Endodermal cell (in vitro differentiated cells): ENCODE results near the gene GET4. TPM values are rescaled to one million over a fixed set of nuclear protein-coding genes. Genes with fewer than 3 reads are reported as not detected.

Experiments used
- DNase-seq: peaks from one replicate; pipeline ENCODE4 v3.0.0-alpha.2; 2017
- H3K27ac ChIP-seq: 2 replicates; pipeline ENCODE4 v1.5.1; 2013; ENCODE audit warnings: mild to moderate bottlenecking, low read depth, low read length, moderate library complexity
- H3K27me3 ChIP-seq: 2 replicates; pipeline ENCODE4 v1.6.1; 2013; ENCODE audit warnings: mild to moderate bottlenecking, low read length, moderate library complexity; ENCODE audit not compliant: insufficient read depth, control insufficient read depth, poor library complexity, severe bottlenecking
- H3K36me3 ChIP-seq: 2 replicates; pipeline ENCODE4 v1.7.0; 2013; ENCODE audit warnings: mild to moderate bottlenecking, low read length, moderate library complexity; ENCODE audit not compliant: control insufficient read depth, insufficient read depth
- H3K4me1 ChIP-seq: one replicate; pipeline ENCODE4 v1.7.0; 2013; ENCODE audit warnings: low read length; ENCODE audit not compliant: control insufficient read depth, insufficient read depth
- H3K4me3 ChIP-seq: 2 replicates; pipeline ENCODE4 v1.5.1; 2013; ENCODE audit warnings: mild to moderate bottlenecking, low read length, moderate library complexity
- H3K9ac ChIP-seq: 2 replicates; pipeline ENCODE4 v1.6.1; 2013; ENCODE audit warnings: mild to moderate bottlenecking, low read length, moderate library complexity; ENCODE audit not compliant: poor library complexity, severe bottlenecking; ENCODE audit errors: extremely low read depth
- H3K9me3 ChIP-seq: 2 replicates; pipeline ENCODE4 v1.6.1; 2013; ENCODE audit warnings: mild to moderate bottlenecking, low read length, moderate library complexity; ENCODE audit not compliant: control insufficient read depth
- H3K27ac Mint-ChIP-seq: 2 replicates; pipeline ENCODE4 v1.8.0; 2020; ENCODE audit warnings: mixed read lengths
- H3K27me3 Mint-ChIP-seq: 2 replicates; pipeline ENCODE4 v1.8.0; 2021; ENCODE audit warnings: mild to moderate bottlenecking, mixed read lengths; ENCODE audit not compliant: insufficient read depth
- H3K36me3 Mint-ChIP-seq: 2 replicates; pipeline ENCODE4 v1.8.0; 2020; ENCODE audit warnings: low read depth, mixed read lengths
- H3K4me1 Mint-ChIP-seq: 2 replicates; pipeline ENCODE4 v1.8.0; 2020; ENCODE audit warnings: mixed read lengths
- H3K4me3 Mint-ChIP-seq: 2 replicates; pipeline ENCODE4 v1.8.0; 2020; ENCODE audit warnings: mild to moderate bottlenecking, moderate library complexity, mixed read lengths
- H3K9me3 Mint-ChIP-seq: 2 replicates; pipeline ENCODE4 v1.8.0; 2020; ENCODE audit warnings: mild to moderate bottlenecking, mixed read lengths
- CTCF ChIP-seq: fragments of 200-600 bp; sonication (generic); conservative IDR thresholded peaks from 2 replicates; pipeline ENCODE4 v1.5.0; 2021; ENCODE audit warnings: antibody characterized with exemption, mild to moderate bottlenecking
- WGBS, 2 experiments: methylation state at CpG; one replicate each; pipeline versions ENCODE4 v1.1.5 to v1.1.7; 2013; ENCODE audit warnings: missing lambda C conversion rate in 2 of 2, mixed read lengths in 1 of 2; ENCODE audit not compliant: insufficient coverage in 1 of 2, insufficient read length in 1 of 2; 5-methylcytosine and 5-hydroxymethylcytosine counted together
- total RNA-seq, 2 donors: library from RNA; stranded (reverse); fragmentation: NEBNext Ultra II Directional in 1 of 2; extraction: Animal tissue kit (Norgen Biotek cat#: 25700) in 1 of 2; gene quantifications; 2 replicates in 1 of 2; 3 replicates in 1 of 2; pipeline ENCODE4 v1.2.1, GENCODE V29; 2021

The GET4 gene
- total RNA-seq, 2 donors from 2014 or later = 73.3 to 84.3 TPM

DNA sequence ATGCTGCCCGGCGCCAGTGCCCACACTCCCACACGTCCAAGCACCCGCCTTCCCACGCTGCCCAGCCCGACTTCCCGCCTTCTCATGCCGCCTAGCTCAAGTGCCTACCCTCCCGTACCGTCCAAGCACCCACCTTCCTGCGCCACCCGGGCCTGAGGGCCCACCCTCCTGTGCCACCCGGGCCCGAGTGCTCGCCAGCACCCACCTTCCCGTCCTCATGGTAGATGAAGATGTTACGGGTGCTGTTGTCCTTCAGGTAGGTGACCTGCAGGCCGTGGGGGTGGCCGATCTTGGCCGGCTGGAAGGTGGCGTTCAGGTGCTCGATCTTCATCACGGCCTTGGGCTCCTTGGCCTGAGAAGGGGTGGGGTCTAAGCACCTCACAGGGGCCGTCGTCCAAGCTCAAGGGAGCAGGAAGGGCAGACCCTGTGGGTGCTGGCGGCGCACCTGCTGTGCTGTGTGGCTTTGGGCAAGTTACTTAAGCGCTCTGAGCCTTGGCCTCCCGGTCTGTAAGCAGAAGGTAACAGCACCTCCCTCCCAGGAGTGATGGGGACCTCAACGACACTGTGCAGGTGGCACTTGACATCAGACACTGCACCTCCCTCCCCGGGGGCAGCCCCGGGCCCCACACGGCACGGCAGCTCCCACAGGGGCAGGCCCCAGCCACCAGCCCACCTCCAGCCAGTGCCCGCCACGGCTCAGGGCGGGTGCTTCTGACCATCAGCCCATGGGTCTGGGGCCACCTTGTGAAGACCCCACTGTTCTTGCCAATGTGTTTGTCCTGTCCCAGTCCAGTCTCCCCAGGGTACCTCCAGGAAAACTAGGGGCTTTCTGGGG, 27.8 kb downstream of the GET4 start:
- no peaks in the 10 kb centered on the region for H3K9me3 ChIP-seq
- no peaks in the 10 kb centered on the region for H3K36me3 ChIP-seq
- no peaks in the 10 kb centered on the region for H3K9me3 Mint-ChIP-seq
- no peak overlapping the region for H3K9ac ChIP-seq
- H3K4me3 Mint-ChIP-seq = no peak overlapping the region
- H3K27me3 Mint-ChIP-seq = peaks cover 29% of the 10 kb centered on the region
- H3K27ac Mint-ChIP-seq = no peak overlapping the region
- H3K4me1 ChIP-seq = no peaks in the 10 kb centered on the region
- WGBS, 2 experiments = 90 to 91% methylated on average over 16 to 37 of the region's 37 CpGs
- H3K4me1 Mint-ChIP-seq = no peaks in the 10 kb centered on the region
- DNase-seq = no peak
- no peaks in the 10 kb centered on the region for H3K36me3 Mint-ChIP-seq
- no peak overlapping the region for H3K4me3 ChIP-seq
- H3K27ac ChIP-seq = no peak overlapping the region
- TF ChIP-seq CTCF = no peak
- peaks cover 31% of the 10 kb centered on the region for H3K27me3 ChIP-seq

DNA sequence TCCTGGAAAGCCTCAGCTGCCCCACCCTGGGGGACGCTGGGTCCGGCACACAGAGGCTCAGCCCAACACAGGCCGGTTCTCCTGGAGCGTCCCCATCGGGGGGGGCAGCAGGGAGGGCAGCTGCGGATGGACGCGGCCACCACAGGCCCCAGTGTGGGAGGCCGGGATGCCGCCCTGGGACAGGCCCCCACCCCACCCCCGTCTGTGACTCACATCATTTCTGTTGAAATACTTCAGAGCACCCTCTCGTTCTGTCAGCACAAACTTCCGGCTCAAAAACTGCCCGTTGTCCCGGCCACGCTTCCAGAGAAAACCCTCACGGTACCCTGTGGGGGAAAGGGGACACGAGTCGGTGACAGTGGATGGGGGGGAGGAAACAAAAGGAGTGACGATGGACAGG, 28.5 kb downstream of the GET4 start:
- Mint-ChIP-seq H3K9me3 (no peaks in the 10 kb centered on the region), H3K27me3 (peaks cover 32% of the 10 kb centered on the region), H3K27ac (no peak overlapping the region), H3K4me1 (no peaks in the 10 kb centered on the region), H3K4me3 (no peak overlapping the region), H3K36me3 (no peaks in the 10 kb centered on the region)
- H3K4me3 ChIP-seq = no peak overlapping the region
- no peaks in the 10 kb centered on the region for H3K36me3 ChIP-seq
- no peaks in the 10 kb centered on the region for H3K9me3 ChIP-seq
- WGBS, 2 experiments = 72 to 84% methylated on average over 18 to 20 of the region's 20 CpGs
- no peak overlapping the region for H3K27ac ChIP-seq
- DNase-seq = no peak
- no peaks in the 10 kb centered on the region for H3K4me1 ChIP-seq
- no peak overlapping the region for H3K9ac ChIP-seq
- TF ChIP-seq CTCF = no peak
- peaks cover 37% of the 10 kb centered on the region for H3K27me3 ChIP-seq

GRCh38 chr7:906776-907157, 30.4 kb downstream of the GET4 start:
- Histone ChIP-seq H3K4me1 (no peaks in the 10 kb centered on the region), H3K27ac (no peak overlapping the region), H3K9me3 (no peaks in the 10 kb centered on the region), H3K36me3 (no peaks in the 10 kb centered on the region), H3K27me3 (peaks cover 39% of the 10 kb centered on the region), H3K4me3 (no peak overlapping the region), H3K9ac (no peak overlapping the region)
- Mint-ChIP-seq H3K4me3 (no peak overlapping the region), H3K27me3 (peaks cover 38% of the 10 kb centered on the region), H3K36me3 (no peaks in the 10 kb centered on the region), H3K27ac (no peak overlapping the region), H3K4me1 (no peaks in the 10 kb centered on the region), H3K9me3 (no peaks in the 10 kb centered on the region)
- DNase-seq = no peak
- no peak for TF ChIP-seq CTCF
- WGBS, 2 experiments = 67 to 85% methylated on average over 5 to 8 of the region's 10 CpGs
